OCI-LY3 (cell line): ENCODE measurements around the gene KIRREL1.

Experiments used
- EZH2phosphoT487 ChIP-seq: fragments of 200-600 bp; shearing (Covaris generic); IDR thresholded peaks from 2 replicates; pipeline ENCODE4 v1.6.1; 2018; ENCODE audit warnings: antibody characterized with exemption, mixed run types, low read depth
- TF ChIP-seq, protein P1 (sequence below): fragments of 200-600, 300-600 bp; sonication (generic); IDR thresholded peaks from 2 replicates; pipeline ENCODE4 v1.5.1; 2014; ENCODE audit warnings: antibody characterized with exemption, low read length, low read depth

DNA sequence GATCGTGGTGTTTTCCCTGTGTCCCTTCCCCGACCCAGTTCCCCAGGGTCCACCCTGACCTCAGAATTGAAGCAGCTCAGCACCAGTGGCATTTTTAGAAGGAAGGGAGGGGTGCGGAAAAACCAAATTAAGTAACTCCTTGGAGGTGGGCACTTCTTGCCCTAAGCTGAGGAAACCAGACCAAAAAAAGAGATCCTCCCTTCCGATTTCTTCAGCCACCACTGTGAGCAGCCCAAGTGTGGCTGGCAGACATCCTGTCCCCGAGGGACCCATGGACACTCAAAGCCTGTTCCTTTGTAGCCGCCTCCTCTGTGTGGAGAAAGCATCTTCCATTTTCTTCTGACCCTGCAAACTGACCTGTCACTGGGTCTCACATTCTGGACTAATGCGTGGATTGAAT lies 31.3 kb downstream of the KIRREL1 start:
- TF ChIP-seq, protein P1, sequence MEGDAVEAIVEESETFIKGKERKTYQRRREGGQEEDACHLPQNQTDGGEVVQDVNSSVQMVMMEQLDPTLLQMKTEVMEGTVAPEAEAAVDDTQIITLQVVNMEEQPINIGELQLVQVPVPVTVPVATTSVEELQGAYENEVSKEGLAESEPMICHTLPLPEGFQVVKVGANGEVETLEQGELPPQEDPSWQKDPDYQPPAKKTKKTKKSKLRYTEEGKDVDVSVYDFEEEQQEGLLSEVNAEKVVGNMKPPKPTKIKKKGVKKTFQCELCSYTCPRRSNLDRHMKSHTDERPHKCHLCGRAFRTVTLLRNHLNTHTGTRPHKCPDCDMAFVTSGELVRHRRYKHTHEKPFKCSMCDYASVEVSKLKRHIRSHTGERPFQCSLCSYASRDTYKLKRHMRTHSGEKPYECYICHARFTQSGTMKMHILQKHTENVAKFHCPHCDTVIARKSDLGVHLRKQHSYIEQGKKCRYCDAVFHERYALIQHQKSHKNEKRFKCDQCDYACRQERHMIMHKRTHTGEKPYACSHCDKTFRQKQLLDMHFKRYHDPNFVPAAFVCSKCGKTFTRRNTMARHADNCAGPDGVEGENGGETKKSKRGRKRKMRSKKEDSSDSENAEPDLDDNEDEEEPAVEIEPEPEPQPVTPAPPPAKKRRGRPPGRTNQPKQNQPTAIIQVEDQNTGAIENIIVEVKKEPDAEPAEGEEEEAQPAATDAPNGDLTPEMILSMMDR, result no peak
- no peak for TF ChIP-seq EZH2phosphoT487
